ENCODE data around the gene GATD1.

GATD1 gene

GRCh38 chr11:777288-778255 lies at the start of gene GATD1 (continued):
- no peak for TF ChIP-seq ZNF19 (tag by site-specific recombination; IDR thresholded peaks at IDR 0.05; ENCODE audit: low read depth)
- 0 out of 2 replicates have a peak, but pooled peaks have one; percentile 52 for TF ChIP-seq ZXDB (tag by site-specific recombination; IDR thresholded peaks at IDR 0.05)
- TF ChIP-seq, protein P1, sequence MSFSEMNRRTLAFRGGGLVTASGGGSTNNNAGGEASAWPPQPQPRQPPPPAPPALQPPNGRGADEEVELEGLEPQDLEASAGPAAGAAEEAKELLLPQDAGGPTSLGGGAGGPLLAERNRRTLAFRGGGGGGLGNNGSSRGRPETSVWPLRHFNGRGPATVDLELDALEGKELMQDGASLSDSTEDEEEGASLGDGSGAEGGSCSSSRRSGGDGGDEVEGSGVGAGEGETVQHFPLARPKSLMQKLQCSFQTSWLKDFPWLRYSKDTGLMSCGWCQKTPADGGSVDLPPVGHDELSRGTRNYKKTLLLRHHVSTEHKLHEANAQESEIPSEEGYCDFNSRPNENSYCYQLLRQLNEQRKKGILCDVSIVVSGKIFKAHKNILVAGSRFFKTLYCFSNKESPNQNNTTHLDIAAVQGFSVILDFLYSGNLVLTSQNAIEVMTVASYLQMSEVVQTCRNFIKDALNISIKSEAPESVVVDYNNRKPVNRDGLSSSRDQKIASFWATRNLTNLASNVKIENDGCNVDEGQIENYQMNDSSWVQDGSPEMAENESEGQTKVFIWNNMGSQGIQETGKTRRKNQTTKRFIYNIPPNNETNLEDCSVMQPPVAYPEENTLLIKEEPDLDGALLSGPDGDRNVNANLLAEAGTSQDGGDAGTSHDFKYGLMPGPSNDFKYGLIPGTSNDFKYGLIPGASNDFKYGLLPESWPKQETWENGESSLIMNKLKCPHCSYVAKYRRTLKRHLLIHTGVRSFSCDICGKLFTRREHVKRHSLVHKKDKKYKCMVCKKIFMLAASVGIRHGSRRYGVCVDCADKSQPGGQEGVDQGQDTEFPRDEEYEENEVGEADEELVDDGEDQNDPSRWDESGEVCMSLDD (tag by site-specific recombination; IDR thresholded peaks at IDR 0.05): peak; percentile 30; the same call in 1 of the 2 replicates
- TF ChIP-seq ZNF394 (tag by site-specific recombination; IDR thresholded peaks at IDR 0.05; ENCODE audit: borderline replicate concordance): no peak
- 0 out of 2 replicates have a peak, but pooled peaks have one; percentile 17 for TF ChIP-seq KLF10 (tag by site-specific recombination; IDR thresholded peaks at IDR 0.05)
- no peak for TF ChIP-seq ZNF558 (tag by site-specific recombination; IDR thresholded peaks at IDR 0.05)
- TF ChIP-seq ZNF660 (tag by site-specific recombination; IDR thresholded peaks at IDR 0.05): no peak
- TF ChIP-seq ZNF692 (tag by site-specific recombination; IDR thresholded peaks at IDR 0.05): 0 out of 2 replicates have a peak, but pooled peaks have one; percentile 43
- peak; percentile 24; the same call in 1 of the 2 replicates for TF ChIP-seq ZEB2 (tag by site-specific recombination; IDR thresholded peaks at IDR 0.05)
- TF ChIP-seq, protein P2, sequence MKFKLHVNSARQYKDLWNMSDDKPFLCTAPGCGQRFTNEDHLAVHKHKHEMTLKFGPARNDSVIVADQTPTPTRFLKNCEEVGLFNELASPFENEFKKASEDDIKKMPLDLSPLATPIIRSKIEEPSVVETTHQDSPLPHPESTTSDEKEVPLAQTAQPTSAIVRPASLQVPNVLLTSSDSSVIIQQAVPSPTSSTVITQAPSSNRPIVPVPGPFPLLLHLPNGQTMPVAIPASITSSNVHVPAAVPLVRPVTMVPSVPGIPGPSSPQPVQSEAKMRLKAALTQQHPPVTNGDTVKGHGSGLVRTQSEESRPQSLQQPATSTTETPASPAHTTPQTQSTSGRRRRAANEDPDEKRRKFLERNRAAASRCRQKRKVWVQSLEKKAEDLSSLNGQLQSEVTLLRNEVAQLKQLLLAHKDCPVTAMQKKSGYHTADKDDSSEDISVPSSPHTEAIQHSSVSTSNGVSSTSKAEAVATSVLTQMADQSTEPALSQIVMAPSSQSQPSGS (tag by site-specific recombination; IDR thresholded peaks at IDR 0.05; ENCODE audit: low read depth): no peak
- TF ChIP-seq KLF7 (tag by site-specific recombination; IDR thresholded peaks at IDR 0.05; ENCODE audit: borderline replicate concordance): no peak
- peak; percentile 20; the same call in 1 of the 2 replicates for TF ChIP-seq GLIS2 (tag by site-specific recombination; IDR thresholded peaks at IDR 0.05)
- TF ChIP-seq SP2 (tag by site-specific recombination; IDR thresholded peaks at IDR 0.05): 0 out of 2 replicates have a peak, but pooled peaks have one; percentile 9
- TF ChIP-seq ZNF335 (tag by site-specific recombination; conservative IDR thresholded peaks at IDR 0.05): peak; percentile 78
- TF ChIP-seq, protein P3, sequence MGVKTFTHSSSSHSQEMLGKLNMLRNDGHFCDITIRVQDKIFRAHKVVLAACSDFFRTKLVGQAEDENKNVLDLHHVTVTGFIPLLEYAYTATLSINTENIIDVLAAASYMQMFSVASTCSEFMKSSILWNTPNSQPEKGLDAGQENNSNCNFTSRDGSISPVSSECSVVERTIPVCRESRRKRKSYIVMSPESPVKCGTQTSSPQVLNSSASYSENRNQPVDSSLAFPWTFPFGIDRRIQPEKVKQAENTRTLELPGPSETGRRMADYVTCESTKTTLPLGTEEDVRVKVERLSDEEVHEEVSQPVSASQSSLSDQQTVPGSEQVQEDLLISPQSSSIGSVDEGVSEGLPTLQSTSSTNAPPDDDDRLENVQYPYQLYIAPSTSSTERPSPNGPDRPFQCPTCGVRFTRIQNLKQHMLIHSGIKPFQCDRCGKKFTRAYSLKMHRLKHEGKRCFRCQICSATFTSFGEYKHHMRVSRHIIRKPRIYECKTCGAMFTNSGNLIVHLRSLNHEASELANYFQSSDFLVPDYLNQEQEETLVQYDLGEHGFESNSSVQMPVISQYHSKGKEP (tag by site-specific recombination; IDR thresholded peaks at IDR 0.05): no peak
- peak; percentile 70 for TF ChIP-seq ZBTB26 (tag by site-specific recombination; optimal IDR thresholded peaks at IDR 0.05)
- TF ChIP-seq ZNF670 (tag by site-specific recombination; IDR thresholded peaks at IDR 0.05; ENCODE audit: low read depth): no peak

All from HEK293 (cell line).